HG03045 (cell line): ENCODE results near the gene TSPAN16.
"Not testable (repeated sequence)": the region's sequence is repeated elsewhere in the genome, so short reads cannot be mapped to it uniquely, and the experiment has no call there.

Source experiments
- ATAC-seq: cut with Tn5 transposase; IDR thresholded peaks from one replicate; pipeline ENCODE4 v1.9.1; 2021; ENCODE audit warnings: mild to moderate bottlenecking, moderate library complexity; ENCODE audit not compliant: unreplicated experiment

Gene TSPAN16

DNA sequence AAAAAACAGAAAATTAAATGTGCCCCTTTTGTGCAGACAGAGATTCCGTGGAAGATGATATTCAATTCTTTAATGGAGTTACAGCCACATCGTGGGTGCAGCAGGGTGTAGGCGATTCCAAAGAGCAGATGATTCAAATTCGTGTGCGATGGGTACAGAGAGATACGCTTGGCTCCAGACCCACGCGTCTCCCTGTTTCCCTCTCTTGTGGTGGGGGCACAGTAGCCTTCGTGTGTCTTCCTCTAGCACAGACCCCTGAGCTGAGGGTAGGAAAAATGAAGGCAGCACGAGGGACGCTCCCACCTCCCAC, 4.8 kb downstream of the TSPAN16 start:
- ATAC-seq, result no peak

DNA sequence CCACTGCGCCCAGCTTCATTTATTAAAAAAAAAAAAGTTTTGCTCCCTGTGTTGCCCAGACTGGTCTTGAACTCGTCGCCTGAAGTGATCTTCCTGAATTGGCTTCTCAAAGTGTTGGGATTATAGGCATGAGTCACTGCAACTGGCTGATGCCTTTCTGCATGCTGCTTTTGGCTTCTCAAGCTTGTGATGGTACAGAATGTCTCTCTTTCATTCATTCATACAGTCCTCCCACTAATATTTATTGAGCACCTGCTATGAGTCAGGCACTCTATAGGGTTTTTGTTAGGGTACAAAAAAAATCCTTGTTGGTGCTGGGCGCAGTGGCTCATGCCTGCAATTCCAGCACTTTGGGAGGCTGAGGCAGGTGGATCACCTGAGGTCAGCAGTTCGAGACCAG, 9.0 kb downstream of the TSPAN16 start:
- no peak for ATAC-seq

DNA sequence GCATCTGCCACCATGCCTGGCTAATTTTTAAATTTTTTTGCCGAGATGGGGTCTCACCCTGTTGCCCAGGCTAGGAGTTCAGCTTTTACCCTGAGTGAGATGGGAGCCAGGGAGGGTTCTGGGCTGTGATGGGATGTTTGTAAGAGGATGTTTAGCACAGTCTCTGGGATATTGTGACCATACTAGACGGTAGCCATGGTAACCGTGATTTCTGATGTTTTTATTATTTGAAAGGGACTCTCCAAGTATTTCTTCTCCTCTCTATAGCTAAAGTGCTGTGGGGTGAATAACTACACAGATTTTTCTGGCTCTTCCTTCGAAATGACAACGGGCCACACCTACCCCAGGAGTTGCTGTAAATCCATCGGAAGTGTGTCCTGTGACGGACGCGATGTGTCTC, 10.4 kb downstream of the TSPAN16 start:
- ATAC-seq, result no peak

DNA sequence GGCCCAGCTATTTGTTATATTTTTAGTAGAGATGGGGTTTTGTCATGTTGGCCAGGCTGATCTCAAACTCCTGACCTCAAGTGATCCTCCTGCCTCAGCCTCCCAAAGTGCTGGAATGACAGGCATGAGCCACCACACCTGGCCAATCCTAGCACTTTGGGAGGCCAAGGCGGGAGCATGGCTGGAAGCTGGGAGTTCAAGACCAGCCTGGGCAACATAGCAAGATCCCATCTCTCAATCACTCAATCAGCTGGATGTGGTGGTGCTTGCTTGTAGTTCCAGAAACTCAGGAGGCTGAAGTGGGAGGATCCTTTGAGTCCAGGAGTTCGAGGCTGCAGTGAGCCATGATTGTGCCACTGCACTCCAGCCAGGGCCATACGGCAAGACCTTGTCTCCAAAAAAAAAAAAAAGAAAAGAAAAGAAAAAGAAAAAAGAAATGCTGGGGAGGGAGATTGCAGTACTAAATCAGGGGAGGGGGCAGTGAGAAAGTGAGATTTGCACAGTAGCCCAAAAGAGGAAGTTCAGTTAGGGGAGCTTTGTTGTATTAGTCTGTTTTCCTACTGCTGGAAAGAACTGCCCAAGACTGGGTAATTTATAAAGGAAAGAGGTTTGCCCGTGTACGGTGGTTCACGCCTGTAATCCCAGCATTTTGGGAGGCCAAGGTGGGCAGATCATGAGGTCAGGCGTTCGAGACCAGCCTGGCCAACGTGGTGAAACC, 24.5 kb downstream of the TSPAN16 start:
- not testable (repeated sequence) for ATAC-seq

DNA sequence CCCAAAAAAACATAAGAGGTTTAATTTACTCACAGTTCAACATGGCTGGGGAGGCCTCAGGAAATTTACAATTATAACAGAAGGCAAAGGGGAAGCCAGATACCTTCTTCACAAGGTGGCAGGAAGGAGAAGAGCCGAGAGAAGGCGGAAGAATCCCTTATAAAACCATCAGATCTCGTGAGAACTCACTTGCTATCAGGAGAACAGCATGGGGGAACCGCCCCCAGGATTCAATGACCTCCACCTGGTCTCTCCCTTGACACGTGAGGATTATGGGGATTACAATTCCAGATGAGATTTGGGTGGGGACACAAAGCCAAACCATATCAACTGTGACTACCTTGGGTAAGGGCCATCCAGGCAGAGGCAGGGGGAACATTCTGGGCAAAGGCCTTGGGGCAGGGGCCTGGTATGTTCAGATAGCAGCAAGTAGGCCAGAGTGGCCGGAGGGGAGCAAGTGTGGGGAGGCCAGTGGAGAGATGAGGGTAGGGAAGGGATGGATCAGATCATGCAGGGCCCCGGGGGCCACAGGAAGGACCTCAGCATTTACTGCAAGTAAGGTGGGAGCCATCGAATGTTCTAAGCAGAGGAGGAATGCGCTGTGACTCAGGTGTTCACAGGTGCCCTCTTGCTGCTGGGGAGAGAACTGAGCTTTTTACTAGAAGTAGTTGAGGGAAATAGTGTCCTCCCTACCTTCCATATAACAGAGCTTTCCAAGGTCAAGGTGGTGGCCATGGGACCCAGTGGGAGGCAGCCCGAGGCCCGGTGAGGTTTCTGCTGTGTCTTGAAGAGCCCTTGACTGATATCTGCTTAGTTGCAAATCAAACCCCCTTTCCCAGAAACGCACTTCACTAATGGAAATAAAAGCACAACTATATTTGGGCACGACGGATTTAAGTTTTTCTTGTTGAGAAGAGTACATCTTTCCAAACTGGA, 25.5 kb downstream of the TSPAN16 start:
- ATAC-seq, result no peak

DNA sequence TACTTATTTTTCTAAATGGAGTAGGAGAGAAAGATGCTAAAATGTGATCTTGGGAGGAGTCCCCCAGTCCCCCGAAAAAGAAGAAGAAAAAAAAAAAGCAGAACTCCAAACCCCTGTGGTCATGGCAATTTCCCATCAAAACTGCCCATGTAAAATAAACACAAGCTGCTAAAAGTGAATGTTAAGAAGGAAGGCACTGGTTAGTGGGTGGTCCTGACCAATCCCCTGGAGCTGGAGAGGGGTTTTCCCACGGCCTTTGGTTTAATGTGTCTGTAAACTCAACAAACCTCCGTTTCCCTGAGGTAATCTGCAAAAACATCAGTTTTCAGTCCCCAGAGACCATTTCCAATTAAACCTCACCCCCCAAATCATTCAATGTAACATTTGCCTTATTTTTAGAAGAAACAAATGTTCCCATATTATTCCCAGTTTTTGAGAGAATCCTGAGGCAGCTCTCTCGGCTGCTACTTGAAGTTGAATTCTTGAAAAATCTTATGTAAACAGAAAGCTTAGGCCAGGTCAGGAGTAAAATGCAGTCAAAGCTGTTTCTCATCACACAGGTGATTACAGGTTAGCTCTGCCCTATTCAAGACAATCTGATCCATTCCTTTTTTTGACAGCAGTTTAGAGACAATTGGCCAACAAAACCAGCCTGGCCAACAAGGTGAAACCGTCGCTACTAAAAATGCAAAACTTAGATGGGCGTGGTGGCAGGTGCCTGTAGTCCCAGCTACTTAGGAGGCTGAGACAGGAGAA, 26.5 kb downstream of the TSPAN16 start:
- ATAC-seq, result no peak

DNA sequence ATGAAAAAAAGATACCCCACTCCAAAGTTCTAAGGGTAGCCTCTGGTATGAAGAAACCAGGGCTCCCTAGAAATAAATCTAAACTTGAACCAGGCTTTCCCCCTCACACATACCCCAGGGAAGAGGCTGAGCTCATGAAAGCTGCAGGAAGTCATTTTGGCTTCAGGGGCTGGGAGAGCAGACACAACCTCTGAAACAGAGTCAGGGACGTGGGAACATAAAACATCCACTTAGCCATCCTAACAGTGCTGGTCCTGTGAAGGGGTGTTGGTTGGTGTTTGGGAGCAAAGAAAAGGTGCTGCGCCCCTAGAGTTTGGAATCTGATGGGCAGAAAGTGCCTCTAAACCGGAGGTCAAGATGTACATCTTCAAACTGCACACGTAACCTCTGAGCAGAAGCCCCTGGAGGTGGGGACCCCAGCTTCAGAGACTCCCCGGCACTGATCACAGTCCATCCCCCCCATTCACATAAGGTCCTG, 27.7 kb downstream of the TSPAN16 start:
- no peak for ATAC-seq

DNA sequence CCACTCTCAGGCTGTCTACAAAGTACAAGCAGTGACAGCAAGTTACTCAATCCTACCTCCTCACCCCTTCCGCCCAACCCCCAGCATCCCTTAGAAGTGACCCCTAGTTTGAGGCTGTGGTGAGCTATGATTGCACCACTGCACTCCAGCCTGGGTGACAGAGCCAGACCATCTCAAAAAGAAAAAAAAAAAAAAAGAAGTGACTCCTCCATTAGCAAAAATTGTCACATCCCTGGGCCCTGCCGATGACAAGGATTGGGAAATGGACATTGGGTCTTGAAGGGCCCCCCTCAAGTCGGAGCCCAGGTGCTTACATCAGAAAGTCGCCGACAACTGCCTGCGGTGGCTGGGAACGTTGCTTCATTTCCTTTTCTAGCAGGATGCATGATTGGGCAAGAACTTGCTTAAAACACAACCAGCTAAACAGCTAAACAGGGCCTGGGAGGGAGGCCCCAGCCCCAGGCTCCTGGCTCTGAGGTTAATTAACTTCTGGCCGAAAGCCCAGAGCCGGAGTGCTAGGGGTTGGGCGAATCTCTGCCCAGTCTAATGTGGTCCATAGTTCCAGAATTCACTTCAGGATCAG, 28.2 kb downstream of the TSPAN16 start:
- no peak for ATAC-seq

DNA sequence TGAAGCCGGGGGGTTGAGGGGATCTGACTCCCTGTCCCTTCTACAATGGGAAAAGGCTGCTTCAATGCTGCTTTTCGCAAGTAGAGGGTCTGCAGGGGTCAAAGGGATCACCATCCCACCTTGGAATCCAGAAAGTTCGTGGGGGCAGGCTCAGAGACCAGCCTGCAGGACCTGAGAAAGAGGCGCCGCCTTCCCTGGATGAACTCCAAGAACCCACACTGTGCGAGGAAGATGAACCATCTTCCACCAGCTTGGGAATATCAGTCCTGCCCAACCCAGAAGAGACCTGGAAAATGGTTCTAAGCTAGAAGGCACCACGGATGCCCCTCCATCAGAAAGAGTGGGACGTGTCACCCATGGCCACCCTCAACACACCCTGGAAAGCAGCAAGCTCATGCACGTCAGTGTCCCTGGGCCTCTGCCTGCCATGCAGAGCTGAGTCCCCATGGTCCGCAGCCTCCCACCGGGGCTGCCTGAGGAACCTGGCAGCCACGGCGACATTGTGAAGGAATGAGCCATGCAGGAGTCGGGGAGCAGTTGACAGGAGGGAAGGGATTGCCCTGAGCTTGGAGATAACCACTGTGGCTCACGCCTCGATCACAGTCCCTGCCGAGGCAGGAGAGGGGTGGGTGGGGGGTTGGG, 28.9 kb downstream of the TSPAN16 start:
- ATAC-seq, result no peak

DNA sequence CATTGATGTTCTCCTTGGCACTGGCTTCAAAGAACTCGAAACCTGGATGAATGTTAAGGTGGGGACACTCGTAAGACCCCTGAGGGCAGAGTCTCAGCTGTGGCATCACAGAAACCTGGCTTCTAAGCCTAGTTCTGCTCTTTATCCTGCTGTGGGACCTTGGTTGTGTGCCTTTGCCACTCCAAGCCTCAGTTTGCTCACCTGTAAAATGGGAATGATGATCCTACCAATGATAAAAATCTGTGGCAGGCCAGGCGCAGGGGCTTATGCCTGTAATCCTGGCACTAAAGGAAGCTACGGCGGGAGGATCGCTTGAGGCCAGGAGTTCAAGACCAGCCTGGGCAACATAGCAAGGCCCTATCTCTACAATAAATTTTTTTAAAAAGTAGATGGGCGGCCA, 29.6 kb downstream of the TSPAN16 start:
- no peak for ATAC-seq

DNA sequence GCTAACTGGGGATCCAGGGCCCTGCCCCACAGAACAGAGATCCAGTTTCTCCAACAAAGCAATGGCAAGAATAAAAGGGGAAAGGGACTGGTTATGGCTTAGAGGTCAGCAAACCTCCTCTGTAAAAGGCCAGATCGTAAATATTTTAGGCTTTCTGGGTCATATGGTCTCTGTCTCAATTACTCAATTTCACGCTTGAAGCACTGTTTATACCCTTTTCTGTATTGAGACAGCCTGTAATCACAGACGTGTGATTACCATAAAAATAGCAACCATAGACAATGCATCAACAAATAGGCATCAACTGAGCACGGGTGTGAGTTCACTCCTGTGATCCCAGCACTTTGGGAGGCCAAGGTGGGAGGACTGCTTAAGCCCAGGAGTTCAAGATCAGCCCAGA, 34.2 kb downstream of the TSPAN16 start:
- no peak for ATAC-seq

DNA sequence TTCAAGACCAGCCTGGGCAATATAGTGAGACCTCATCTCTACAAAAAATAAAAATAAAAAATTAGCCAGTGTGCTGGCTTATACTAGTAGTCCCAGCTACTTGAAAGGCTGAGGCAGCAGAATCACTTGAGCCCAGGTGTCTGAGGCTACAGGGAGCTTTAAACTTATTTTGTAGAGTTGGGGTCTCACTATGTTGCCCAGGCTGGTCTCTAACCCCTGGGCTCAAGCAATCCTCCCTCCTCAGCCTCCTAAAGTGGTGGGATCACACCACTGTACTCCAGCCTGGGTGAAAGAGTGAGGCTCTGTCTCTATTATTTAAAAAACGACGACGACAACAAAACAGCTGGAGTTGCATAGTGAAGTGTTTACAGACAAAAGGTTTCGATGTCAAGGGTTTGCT, 35.5 kb downstream of the TSPAN16 start:
- no peak for ATAC-seq

DNA sequence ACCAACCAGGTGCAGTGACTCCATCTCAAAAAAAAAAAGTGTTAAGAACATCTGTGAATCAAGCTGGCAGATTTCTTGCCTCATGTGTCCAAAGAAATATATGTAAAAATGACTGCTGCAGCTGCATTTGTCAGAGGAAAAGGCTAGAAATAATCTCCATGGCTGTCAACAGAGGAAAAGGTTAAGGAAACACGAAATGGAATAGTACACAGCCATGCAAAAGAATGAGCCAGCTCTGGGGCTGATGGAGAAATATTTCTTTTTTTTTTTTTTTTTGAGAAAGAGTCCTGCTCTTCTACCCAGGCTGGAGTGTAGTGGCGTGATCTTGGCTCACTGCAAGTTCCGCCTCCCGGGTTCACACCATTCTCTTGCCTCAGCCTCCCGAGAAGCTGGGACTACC, 36.9 kb downstream of the TSPAN16 start:
- no peak for ATAC-seq

DNA sequence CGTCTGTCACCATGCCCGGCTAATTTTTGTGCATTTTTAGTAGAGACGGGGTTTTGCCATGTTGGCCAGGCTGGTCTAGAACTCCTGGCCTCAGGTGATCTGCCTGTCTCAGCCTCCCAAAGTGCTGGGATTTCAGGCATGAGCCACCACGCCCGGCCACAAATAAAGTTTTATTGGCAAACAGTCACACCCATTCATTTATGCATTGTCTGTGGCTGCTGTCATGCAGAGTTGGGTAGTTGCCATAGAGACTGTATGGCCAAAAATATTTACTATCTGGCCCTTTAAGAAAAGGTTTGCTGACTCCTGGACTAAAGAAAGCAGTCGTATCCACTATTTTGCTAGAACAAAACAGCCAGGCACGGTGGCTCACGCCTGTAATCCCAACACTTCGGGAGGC, 37.9 kb downstream of the TSPAN16 start:
- ATAC-seq, result not testable (repeated sequence)

DNA sequence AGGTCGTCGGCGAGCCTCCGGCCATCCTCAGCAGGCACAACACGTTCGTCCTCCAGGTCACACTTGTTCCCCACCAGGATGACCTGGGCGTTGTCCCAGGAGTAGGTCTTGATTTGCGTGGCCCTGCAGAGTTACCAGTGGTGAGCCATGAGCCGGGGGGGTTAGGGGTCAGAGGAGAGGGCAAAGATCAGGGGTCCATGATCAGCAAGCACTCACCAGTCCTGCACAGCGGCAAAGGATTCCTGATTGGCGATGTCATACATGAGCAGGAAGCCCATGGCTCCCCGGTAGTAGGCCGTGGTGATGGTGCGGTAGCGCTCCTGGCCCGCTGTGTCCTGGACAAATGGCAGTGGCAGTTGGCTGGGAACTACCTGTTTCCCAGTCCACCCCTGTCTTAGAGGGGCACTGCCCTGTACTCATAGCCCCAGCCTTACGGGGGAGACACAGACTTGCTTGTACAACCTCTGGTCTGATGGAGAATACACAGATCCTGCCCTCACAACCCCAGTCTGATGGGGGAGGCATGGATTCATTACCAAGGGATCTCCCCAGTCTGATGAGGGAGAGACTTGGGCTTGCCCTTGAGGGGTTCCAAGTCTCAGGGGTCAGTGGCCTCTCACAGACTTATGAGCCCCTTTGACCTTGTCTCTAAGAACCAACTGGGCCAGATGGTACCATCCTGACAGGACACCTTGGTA, 39.6 kb downstream of the TSPAN16 start:
- no peak for ATAC-seq

DNA sequence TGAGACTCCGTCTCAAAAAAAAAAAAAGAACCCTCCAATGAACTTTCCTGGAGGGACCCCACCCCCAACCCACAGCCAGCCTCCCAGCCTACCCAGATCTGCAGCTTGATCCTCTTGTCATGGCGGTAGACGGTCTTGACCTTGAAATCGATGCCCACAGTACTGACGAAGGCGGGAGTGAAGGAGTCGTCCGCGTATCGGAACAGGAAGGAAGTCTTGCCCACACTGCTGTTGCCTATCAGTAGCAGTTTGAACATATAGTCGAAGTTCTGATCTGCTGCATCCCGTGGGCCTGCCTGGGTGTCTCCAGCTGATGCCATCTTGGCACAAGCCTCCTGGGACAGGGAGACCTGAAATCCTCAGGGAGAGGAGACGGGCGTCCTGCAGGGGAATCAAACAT, 41.1 kb downstream of the TSPAN16 start:
- ATAC-seq, result no peak

DNA sequence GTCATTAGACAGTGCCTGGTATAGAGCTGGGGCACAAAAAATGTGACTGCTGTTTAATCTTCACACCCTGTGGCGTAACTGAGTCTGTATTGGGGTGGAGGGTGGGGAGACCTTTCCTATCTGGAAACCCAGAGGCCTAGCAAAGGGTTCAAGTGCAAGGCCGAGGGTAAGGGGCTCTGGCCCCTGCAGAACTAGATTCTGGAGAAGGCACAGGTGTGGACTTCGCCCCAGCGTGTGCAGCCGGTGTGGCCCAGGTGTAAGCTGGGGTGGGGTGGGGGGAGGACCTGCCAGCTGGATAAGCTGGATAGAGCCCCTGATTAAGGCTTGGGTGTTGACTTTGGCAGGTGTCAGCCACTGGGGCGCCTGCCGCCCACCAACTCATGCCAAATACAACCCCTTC, 42.2 kb downstream of the TSPAN16 start:
- no peak for ATAC-seq

DNA sequence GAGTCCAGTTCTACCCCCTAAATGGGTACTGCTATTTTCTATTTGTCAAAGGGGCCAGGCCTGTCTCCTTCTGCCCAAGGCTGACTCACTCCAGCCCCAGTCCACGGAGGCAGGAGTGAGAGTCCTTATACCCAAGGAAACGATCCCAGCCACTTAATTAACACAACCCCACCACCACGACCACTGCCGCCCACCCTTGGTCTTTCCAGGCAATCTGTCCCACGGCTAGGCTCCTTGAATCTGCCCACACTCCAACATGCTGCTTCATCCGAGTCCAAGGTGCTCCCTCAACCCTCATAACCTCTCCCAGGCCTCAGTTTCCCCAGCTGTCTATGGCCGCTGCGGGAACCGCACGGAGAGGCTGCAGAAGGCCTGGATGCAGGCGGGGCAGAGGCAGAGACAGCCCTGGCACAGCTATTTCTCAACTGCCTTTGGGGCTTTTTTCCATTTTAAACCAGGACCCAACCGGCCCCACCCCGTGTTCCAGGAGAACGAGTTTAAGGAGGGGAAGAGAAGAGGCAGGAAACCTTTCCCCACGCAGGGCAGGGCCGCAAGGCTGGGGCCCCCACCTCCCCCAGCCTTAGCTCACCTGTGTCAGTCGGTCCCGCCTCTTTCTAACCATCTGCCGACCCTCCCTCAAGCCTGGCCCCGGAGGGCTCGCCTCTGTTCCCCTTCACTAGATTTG, 42.8 kb downstream of the TSPAN16 start:
- ATAC-seq, result no peak

DNA sequence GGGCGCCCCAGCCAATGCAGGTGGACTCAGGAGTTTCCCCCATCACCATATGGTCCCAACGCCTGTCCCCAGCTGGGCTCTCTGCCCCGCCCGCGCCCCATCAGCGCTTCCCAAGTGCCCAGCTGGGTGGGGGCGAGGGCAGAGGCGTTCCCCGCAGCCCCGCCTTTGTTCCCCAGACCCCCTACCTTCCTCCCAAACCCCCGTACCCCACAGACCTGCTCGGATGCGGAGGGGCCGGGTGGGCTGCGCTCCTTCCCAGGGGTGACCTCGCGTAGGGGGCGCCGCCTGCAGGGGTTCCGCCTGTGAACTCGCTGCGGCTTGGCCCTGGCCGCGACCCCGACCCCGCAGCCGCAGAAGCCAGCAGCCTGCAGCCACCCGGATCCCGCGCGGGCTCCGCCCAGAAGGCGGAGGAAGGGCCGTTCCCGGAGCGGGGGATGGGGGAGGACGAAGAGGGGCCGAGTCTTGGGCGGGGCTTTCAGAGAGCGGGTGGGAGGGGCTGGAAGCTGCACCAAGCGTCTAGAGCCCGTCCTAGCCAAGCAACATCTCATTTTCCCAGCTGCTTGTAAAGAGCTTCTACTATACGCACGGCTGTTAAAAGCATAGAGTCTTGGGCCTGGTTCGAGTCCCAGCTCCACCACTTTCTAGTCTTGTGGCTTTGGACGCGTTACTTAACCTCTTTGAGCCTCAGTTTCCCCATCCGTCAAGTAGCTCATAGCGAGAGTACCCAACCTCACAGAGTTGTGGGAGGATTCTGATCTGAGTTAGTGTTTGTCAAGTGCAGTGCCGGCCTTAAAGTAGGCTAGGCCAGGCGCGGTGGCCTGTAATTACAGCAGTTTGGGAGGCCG, 43.5 kb downstream of the TSPAN16 start, which contains the start of gene RAB3D:
RAB3D (minus strand) TSS at position 404 of the 845 bp plus-strand sequence. CDS start 2,258 bp downstream, outside the sequence.
- ATAC-seq, result peak; percentile 72
